Left renal pelvis (tissue), 4 donors: ENCODE measurements around the gene GNAS. TPM values are rescaled to one million over a fixed set of nuclear protein-coding genes. Genes with fewer than 3 reads are reported as not detected.
"Not testable (repeated sequence)": the region's sequence is repeated elsewhere in the genome, so short reads cannot be mapped to it uniquely, and the experiment has no call there.

Experiments
- DNase-seq, 4 donors: peaks; one replicate each; pipeline ENCODE4 v3.0.0-alpha.2; 2013; ENCODE audit warnings: low read depth in 4 of 4, low spot score in 3 of 4
- polyA plus RNA-seq, 4 donors: library from polyadenylated mRNA; unstranded; fragments of 120-200 nt; gene quantifications; one replicate each; pipeline ENCODE4 v1.2.1, GENCODE V29; 2013; ENCODE audit not compliant: insufficient read length in 4 of 4

Gene GNAS
- polyA plus RNA-seq, 4 donors = 1,915 to 2,381 (median 2,089) TPM

GRCh38 chr20:58918621-58919020 lies 66.1 kb downstream of the GNAS start:
- no peak for DNase-seq

- DNase-seq = no peak
These were observed 69.0 kb downstream of the GNAS start for GRCh38 chr20:58921564-58921963.

GRCh38 chr20:58922036-58922435 lies 69.5 kb downstream of the GNAS start:
- no peak for DNase-seq

- no peak for DNase-seq
These were observed 70.7 kb downstream of the GNAS start for GRCh38 chr20:58923117-58923712.

GRCh38 chr20:58926802-58927489 lies 74.4 kb downstream of the GNAS start:
- DNase-seq = no peak

- no peak for DNase-seq
These were observed 75.1 kb downstream of the GNAS start for GRCh38 chr20:58927490-58928061.

- DNase-seq = no peak
These were observed 78.0 kb downstream of the GNAS start for GRCh38 chr20:58930496-58930895.

- no peak for DNase-seq
These were observed 79.7 kb downstream of the GNAS start for GRCh38 chr20:58932170-58932569.

- DNase-seq = no peak
These were observed 85.6 kb downstream of the GNAS start for GRCh38 chr20:58938078-58938477.

GRCh38 chr20:58938541-58938940 lies 86.0 kb downstream of the GNAS start:
- no peak for DNase-seq

- DNase-seq = no peak
These were observed 89.0 kb downstream of the GNAS start for GRCh38 chr20:58941471-58941870.

GRCh38 chr20:58942549-58942948 lies 90.0 kb downstream of the GNAS start:
- DNase-seq = no peak

GRCh38 chr20:58944610-58945009 lies 92.1 kb downstream of the GNAS start:
- DNase-seq = no peak

GRCh38 chr20:58945965-58946631 lies 93.6 kb downstream of the GNAS start:
- DNase-seq = no peak

GRCh38 chr20:58947797-58948388 lies 95.4 kb downstream of the GNAS start:
- DNase-seq = not testable (repeated sequence)

GRCh38 chr20:58950603-58951002 lies 98.1 kb downstream of the GNAS start:
- DNase-seq = no peak

GRCh38 chr20:58953050-58953449 lies 100.5 kb downstream of the GNAS start:
- no peak for DNase-seq

- no peak for DNase-seq
These were observed 103.6 kb downstream of the GNAS start for GRCh38 chr20:58956078-58956477.

GRCh38 chr20:58959652-58960051 lies 107.1 kb downstream of the GNAS start:
- DNase-seq = no peak
